Hepatocyte (in vitro differentiated cells): Measurements from ENCODE around the gene SRSF8.

Experiments used
- EZH2 ChIP-seq: fragments of 200-600 bp; sonication (generic); IDR thresholded peaks from 2 replicates; pipeline ENCODE4 v1.6.1; 2016; ENCODE audit warnings: antibody characterized with exemption, mild to moderate bottlenecking, borderline replicate concordance
- EZH2phosphoT487 ChIP-seq: fragments of 200-600 bp; sonication (generic); IDR thresholded peaks from one replicate; pipeline ENCODE4 v1.6.1; 2018; ENCODE audit warnings: antibody characterized with exemption, mild to moderate bottlenecking, low read depth, moderate library complexity; ENCODE audit not compliant: unreplicated experiment, severe bottlenecking
- TF ChIP-seq, protein P1 (sequence below): fragments of 200-600 bp; sonication (generic); IDR thresholded peaks from 2 replicates; pipeline ENCODE4 v1.5.1; 2016; ENCODE audit warnings: antibody characterized with exemption, mild to moderate bottlenecking; ENCODE audit not compliant: poor library complexity

DNA sequence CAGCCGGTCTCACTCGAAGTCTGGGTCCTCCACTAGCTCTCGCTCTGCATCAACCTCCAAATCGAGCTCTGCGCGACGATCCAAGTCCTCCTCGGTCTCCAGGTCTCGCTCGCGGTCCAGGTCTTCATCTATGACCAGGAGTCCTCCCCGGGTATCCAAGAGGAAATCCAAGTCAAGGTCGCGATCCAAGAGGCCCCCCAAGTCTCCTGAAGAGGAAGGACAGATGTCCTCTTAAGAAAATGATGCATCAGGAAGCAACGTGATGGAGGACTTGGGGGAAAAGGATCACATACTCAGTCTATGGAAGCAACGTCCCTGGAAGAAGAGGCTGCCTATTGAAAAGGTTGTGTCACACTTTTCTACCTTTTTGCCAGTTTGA is 1.1 kb downstream of the SRSF8 start:
- TF ChIP-seq EZH2phosphoT487: no peak
- TF ChIP-seq, protein P1, sequence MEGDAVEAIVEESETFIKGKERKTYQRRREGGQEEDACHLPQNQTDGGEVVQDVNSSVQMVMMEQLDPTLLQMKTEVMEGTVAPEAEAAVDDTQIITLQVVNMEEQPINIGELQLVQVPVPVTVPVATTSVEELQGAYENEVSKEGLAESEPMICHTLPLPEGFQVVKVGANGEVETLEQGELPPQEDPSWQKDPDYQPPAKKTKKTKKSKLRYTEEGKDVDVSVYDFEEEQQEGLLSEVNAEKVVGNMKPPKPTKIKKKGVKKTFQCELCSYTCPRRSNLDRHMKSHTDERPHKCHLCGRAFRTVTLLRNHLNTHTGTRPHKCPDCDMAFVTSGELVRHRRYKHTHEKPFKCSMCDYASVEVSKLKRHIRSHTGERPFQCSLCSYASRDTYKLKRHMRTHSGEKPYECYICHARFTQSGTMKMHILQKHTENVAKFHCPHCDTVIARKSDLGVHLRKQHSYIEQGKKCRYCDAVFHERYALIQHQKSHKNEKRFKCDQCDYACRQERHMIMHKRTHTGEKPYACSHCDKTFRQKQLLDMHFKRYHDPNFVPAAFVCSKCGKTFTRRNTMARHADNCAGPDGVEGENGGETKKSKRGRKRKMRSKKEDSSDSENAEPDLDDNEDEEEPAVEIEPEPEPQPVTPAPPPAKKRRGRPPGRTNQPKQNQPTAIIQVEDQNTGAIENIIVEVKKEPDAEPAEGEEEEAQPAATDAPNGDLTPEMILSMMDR: no peak
- TF ChIP-seq EZH2: no peak
